GM23338 (cell line): Measurements from ENCODE around the gene RPL41.

Experiments
- POLR2AphosphoS5 ChIP-seq: IDR thresholded peaks from 2 replicates; pipeline ENCODE4 v1.6.1; 2016; ENCODE audit warnings: antibody characterized with exemption, low read depth
- TF ChIP-seq, protein P1 (sequence below), 2 experiments: fragments of 200-600 bp in 1 of 2; sonication (generic) in 1 of 2; conservative IDR thresholded peaks; 2 replicates each; pipeline versions ENCODE4 v1.5.1 to v1.6.1; 2016 to 2017; ENCODE audit warnings: antibody characterized with exemption in 2 of 2, low read depth in 2 of 2, mild to moderate bottlenecking in 2 of 2, moderate library complexity in 1 of 2

DNA sequence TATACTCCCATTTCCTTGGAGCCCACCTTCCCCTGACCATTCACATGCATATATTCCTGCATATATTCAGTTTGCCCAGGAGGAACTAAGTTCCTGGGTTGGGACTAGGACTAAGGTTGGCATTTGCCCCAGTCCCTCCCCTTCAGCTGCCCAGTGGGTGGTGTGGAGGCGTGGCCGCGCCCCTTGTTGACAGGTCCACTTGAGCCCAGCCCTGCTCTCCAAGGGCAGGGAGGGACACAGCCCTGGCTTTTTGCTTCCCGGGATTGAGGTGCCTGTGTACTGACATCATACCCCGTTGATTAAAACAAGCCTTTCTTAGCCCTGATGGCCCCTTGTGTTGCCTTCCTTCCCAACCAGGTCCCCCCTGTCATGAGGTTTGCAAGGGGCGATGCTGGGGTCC, 29.2 kb upstream of the RPL41 start:
- no peak for TF ChIP-seq POLR2AphosphoS5
- TF ChIP-seq, protein P1, sequence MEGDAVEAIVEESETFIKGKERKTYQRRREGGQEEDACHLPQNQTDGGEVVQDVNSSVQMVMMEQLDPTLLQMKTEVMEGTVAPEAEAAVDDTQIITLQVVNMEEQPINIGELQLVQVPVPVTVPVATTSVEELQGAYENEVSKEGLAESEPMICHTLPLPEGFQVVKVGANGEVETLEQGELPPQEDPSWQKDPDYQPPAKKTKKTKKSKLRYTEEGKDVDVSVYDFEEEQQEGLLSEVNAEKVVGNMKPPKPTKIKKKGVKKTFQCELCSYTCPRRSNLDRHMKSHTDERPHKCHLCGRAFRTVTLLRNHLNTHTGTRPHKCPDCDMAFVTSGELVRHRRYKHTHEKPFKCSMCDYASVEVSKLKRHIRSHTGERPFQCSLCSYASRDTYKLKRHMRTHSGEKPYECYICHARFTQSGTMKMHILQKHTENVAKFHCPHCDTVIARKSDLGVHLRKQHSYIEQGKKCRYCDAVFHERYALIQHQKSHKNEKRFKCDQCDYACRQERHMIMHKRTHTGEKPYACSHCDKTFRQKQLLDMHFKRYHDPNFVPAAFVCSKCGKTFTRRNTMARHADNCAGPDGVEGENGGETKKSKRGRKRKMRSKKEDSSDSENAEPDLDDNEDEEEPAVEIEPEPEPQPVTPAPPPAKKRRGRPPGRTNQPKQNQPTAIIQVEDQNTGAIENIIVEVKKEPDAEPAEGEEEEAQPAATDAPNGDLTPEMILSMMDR (conservative IDR thresholded peaks at IDR 0.05; ENCODE audit: low read depth in 2 of 2): no peak
